OCI-LY7 (cell line): ENCODE measurements around the gene RAD51B. TPM values are rescaled to one million over a fixed set of nuclear protein-coding genes. Genes with fewer than 3 reads are reported as not detected.
A peak's percentile ranks its signal among the peaks of the same experiment; 100 is the strongest.

Experiments used
- BruUV-seq: library from RNA; stranded (reverse); fragments of 400-500 nt; replicated peaks from 2 replicates; lab custom pipeline; 2021; lab: Mats Ljungman, UMichigan
- CTCF ChIA-PET: fragments of 300-600 bp; sonication (Branson Sonifier 250); formaldehyde crosslinking; loops from one replicate; lab custom pipeline; 2022; ENCODE audit warnings: antibody characterized with exemption; ENCODE audit not compliant: unreplicated experiment; lab: Charles Lee
- POLR2A ChIA-PET: fragments of 300-600 bp; sonication (Branson Sonifier 250); formaldehyde crosslinking; loops from one replicate; lab custom pipeline; 2022; ENCODE audit warnings: antibody characterized with exemption; lab: Charles Lee
- DNase-seq: peaks from one replicate; pipeline ENCODE4 v3.0.0-alpha.2; 2015; ENCODE audit warnings: low spot score
- H2AFZ ChIP-seq: fragments of 200-600 bp; sonication (generic), shearing (Covaris generic); 2 replicates; pipeline ENCODE4 v1.6.1; 2014; ENCODE audit warnings: mild to moderate bottlenecking, antibody characterized with exemption, low read length, moderate library complexity
- H3K27ac ChIP-seq: fragments of 200-600 bp; sonication (generic); 2 replicates; pipeline ENCODE4 v1.5.1; 2014; ENCODE audit warnings: mixed run types, low read depth, mild to moderate bottlenecking, moderate library complexity, low read length, inconsistent platforms; ENCODE audit not compliant: poor library complexity, severe bottlenecking
- H3K36me3 ChIP-seq: fragments of 200-600 bp; sonication (generic); 2 replicates; pipeline ENCODE4 v1.6.1; 2014; ENCODE audit warnings: mild to moderate bottlenecking, antibody characterized with exemption, low read length, moderate library complexity, mixed read lengths; ENCODE audit not compliant: insufficient read depth
- H3K4me1 ChIP-seq: fragments of 200-600 bp; sonication (generic); 2 replicates; pipeline ENCODE4 v1.5.1; 2014; ENCODE audit warnings: mild to moderate bottlenecking, low read length; ENCODE audit not compliant: insufficient read depth, poor library complexity, severe bottlenecking
- H3K4me2 ChIP-seq: fragments of 200-600 bp; sonication (generic); 2 replicates; pipeline ENCODE4 v1.6.1; 2014; ENCODE audit warnings: mild to moderate bottlenecking, low read length
- H3K4me3 ChIP-seq: fragments of 200-600 bp; sonication (generic); 2 replicates; pipeline ENCODE4 v1.5.1; 2014; ENCODE audit warnings: mild to moderate bottlenecking, low read depth, low read length; ENCODE audit not compliant: poor library complexity, severe bottlenecking
- H3K79me2 ChIP-seq: fragments of 200-600 bp; sonication (generic); 2 replicates; pipeline ENCODE4 v1.6.1; 2016; ENCODE audit warnings: low read depth, mild to moderate bottlenecking, low read length, moderate library complexity, mixed read lengths; ENCODE audit not compliant: insufficient read depth
- H3K9me2 ChIP-seq: fragments of 200-600 bp; sonication (generic); 2 replicates; pipeline ENCODE4 v1.6.1; 2016; ENCODE audit warnings: mild to moderate bottlenecking, low read length, mixed read lengths; ENCODE audit not compliant: insufficient read depth
- H3K9me3 ChIP-seq: fragments of 200-600 bp; sonication (generic); 2 replicates; pipeline ENCODE4 v1.6.1; 2014; ENCODE audit warnings: mild to moderate bottlenecking, mixed run types, low read length, mixed read lengths
- H4K20me1 ChIP-seq: fragments of 200-600 bp; sonication (generic); 2 replicates; pipeline ENCODE4 v1.6.1; 2014; ENCODE audit warnings: mild to moderate bottlenecking, antibody characterized with exemption, low read length, moderate library complexity, mixed read lengths; ENCODE audit not compliant: insufficient read depth
- CTCF ChIP-seq: fragments of 200-600 bp; sonication (generic); conservative IDR thresholded peaks from 2 replicates; pipeline ENCODE4 v1.5.1; 2014; ENCODE audit warnings: mild to moderate bottlenecking, antibody characterized with exemption, low read length, moderate library complexity, mixed read lengths
- EZH2phosphoT487 ChIP-seq: fragments of 200-600 bp; sonication (generic); IDR thresholded peaks from 2 replicates; pipeline ENCODE4 v1.6.1; 2018; ENCODE audit warnings: low read depth, borderline replicate concordance, mild to moderate bottlenecking, mixed run types, antibody characterized with exemption, low read length, moderate library complexity, mixed read lengths
- intact Hi-C: fragments of 100-400 bp; cut with micrococcal nuclease; formaldehyde crosslinking; loops from one replicate; pipeline ENCODE4 v1.10.0; 2022; ENCODE audit not compliant: unreplicated experiment
- total RNA-seq, 2 experiments: library from RNA; depleted of rRNA in 1 of 2; stranded (reverse); fragments of >200 nt in 1 of 2; shearing (Covaris generic) in 1 of 2; gene quantifications; 2 replicates each; pipeline ENCODE4 v1.2.3, GENCODE V29; 2014 to 2022

RAD51B gene
- total RNA-seq, 2 experiments from 2014 or later = 41.4 to 89.9 TPM

DNA sequence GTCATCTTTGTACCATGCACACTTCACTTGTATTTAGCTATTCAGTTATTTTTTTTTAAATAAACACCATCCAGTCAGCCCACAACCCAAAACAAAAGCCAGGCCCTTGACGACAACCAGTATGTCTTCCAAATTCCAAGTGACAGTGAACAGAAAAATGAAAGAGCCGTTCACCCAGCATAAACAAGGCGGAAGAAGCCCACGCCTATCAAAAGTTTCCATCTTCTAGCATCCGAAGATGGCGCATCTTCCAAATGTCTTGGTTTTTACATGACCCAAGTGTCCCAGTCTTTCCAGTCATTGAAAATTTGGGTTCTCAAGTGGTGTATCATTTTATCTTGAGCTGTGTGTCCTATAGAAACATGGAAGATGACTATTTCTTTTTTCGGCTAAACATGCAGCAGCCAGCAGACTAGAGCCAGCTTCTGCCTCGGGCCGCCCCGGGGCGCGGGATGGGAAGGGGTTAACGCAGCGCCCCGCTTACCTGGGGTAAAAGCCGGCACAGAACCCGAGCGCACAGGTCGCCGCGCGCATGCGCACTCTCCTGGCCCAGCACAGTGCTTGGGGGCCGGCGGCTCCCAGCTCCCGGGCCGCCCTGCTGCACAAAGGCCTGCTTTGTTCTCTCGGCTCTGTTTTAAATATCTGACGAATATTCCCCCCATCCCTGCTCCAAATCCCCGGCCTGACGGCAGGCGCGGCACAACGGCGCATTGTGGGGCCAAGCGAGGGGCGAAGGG, 808.5 kb downstream of the RAD51B start:
- peaks cover 5% of the 10 kb centered on the region for H3K4me1 ChIP-seq
- no peaks in the 10 kb centered on the region for H3K9me2 ChIP-seq
- DNase-seq = no peak
- H3K4me3 ChIP-seq = no peak overlapping the region
- intact Hi-C loops = no loop called here
- peak overlapping the region; percentile 9; the same call in 1 of the 2 replicates for H3K4me2 ChIP-seq
- BruUV-seq = no TSS peak
- H3K27ac ChIP-seq = no peak overlapping the region
- ChIA-PET CTCF (no interaction called here), POLR2A (no interaction called here)
- H2AFZ ChIP-seq = no peak overlapping the region
- no peak for TF ChIP-seq CTCF
- no peak for TF ChIP-seq EZH2phosphoT487
- no peaks in the 10 kb centered on the region for H3K79me2 ChIP-seq
- no peaks in the 10 kb centered on the region for H4K20me1 ChIP-seq
- no peaks in the 10 kb centered on the region for H3K36me3 ChIP-seq
- no peaks in the 10 kb centered on the region for H3K9me3 ChIP-seq

- no peaks in the 10 kb centered on the region for H3K9me3 ChIP-seq
- peak overlapping the region; percentile 9; the same call in 1 of the 2 replicates for H3K4me2 ChIP-seq
- H3K9me2 ChIP-seq = no peaks in the 10 kb centered on the region
- DNase-seq = no peak
- TF ChIP-seq CTCF (no peak), EZH2phosphoT487 (no peak)
- intact Hi-C loops = no loop called here
- BruUV-seq = no TSS peak
- H3K27ac ChIP-seq = no peak overlapping the region
- ChIA-PET CTCF (no interaction called here), POLR2A (interaction anchor here (1.0 to 1.1 kb wide), 2 partner anchors 18 to 159 kb away, joined by 3 read pairs; no protein-coding TSS in a partner anchor)
- H3K4me1 ChIP-seq = no peaks in the 10 kb centered on the region
- no peak overlapping the region for H2AFZ ChIP-seq
- no peak overlapping the region for H3K4me3 ChIP-seq
- no peaks in the 10 kb centered on the region for H4K20me1 ChIP-seq
- no peaks in the 10 kb centered on the region for H3K79me2 ChIP-seq
- no peaks in the 10 kb centered on the region for H3K36me3 ChIP-seq
Observed at GRCh38 chr14:68628605-68629310, 809.2 kb downstream of the RAD51B start.
